Uterus (tissue), 4 donors: Measurements from ENCODE around the gene ASXL3. TPM values are rescaled to one million over a fixed set of nuclear protein-coding genes. Genes with fewer than 3 reads are reported as not detected.

Experiments
- DNase-seq, 2 donors: peaks; one replicate each; pipeline ENCODE4 v3.0.0-alpha.2; 2019 to 2020
- H3K27ac ChIP-seq, 2 donors: fragments of 200-600 bp; sonication (generic); 1 replicate in 1 of 2; 2 replicates in 1 of 2; pipeline ENCODE4 v1.5.1; 2016 to 2018
- H3K27me3 ChIP-seq, 2 donors: fragments of 200-600 bp; sonication (generic); one replicate each; pipeline ENCODE4 v1.5.1; 2018 to 2019; ENCODE audit warnings: control low read depth in 1 of 2
- H3K36me3 ChIP-seq, 2 donors: fragments of 200-600 bp; sonication (generic); one replicate each; pipeline ENCODE4 v1.5.1; 2019; ENCODE audit warnings: control low read depth in 1 of 2
- H3K4me1 ChIP-seq, 2 donors: fragments of 200-600 bp; sonication (generic); one replicate each; pipeline ENCODE4 v1.5.1; 2018 to 2019; ENCODE audit warnings: control low read depth in 1 of 2
- H3K4me3 ChIP-seq, 2 donors: fragments of 200-600 bp; sonication (generic); 1 replicate in 1 of 2; 2 replicates in 1 of 2; pipeline ENCODE4 v1.5.1; 2018 to 2019; ENCODE audit warnings: mild to moderate bottlenecking in 1 of 2
- H3K9me3 ChIP-seq, 2 donors: fragments of 200-600 bp; sonication (generic); one replicate each; pipeline ENCODE4 v1.5.1; 2019; ENCODE audit warnings: control low read depth in 1 of 2
- CTCF ChIP-seq, 4 experiments: fragments of 200-600 bp in 2 of 4; fragments of 450-650 bp in 2 of 4; sonication (generic) in 2 of 4; IDR thresholded peaks; one replicate each; pipeline ENCODE4 v1.5.1; 2016 to 2019; ENCODE audit warnings: antibody characterized with exemption in 4 of 4, mild to moderate bottlenecking in 2 of 4, moderate library complexity in 1 of 4
- POLR2A ChIP-seq, 2 donors: fragments of 450-650 bp; IDR thresholded peaks; one replicate each; pipeline ENCODE4 v1.6.1; 2016; ENCODE audit warnings: antibody characterized with exemption in 2 of 2, mild to moderate bottlenecking in 1 of 2, moderate library complexity in 1 of 2
- intact Hi-C: fragments of 100-400 bp; cut with DNase I; formaldehyde crosslinking; loops from one replicate; pipeline ENCODE4 v1.15.1; 2023; ENCODE audit warnings: low total_unique reads
- total RNA-seq, 4 donors: library from RNA; depleted of rRNA in 3 of 4; stranded (reverse); fragments of >200 nt in 3 of 4; gene quantifications; one replicate each; pipeline versions ENCODE4 v1.1.0 to v1.2.4, GENCODE V29; 2014 to 2023
- donor health status: DM: yes; HTN: yes; CAD: no.

The ASXL3 gene
- total RNA-seq, 4 donors from 2014 or later, result 1.0 to 25.0 (median 8.3) TPM

DNA sequence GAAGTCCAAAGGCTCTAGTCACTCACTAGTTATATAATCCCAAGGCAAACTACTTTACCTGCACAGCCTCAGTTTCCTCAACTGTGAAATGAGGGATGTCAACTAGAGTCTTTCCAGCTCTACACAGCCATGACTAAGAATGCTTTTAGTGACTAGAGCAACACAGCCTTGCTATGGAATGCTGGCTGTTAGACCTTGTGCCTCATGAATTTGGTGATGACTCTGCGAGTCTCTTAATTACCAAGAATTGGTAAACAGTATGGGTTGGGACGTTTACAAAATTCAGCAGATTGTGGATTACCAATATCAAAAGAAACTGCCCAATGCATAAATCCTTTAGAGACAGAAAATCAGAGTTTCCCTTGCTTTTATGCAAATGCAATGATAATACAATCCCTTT lies 163.7 kb downstream of the ASXL3 start:
- H3K27ac ChIP-seq, result no peak overlapping the region
- no peak for DNase-seq
- no peaks in the 10 kb centered on the region for H3K9me3 ChIP-seq
- no peaks in the 10 kb centered on the region for H3K4me1 ChIP-seq
- H3K4me3 ChIP-seq, result no peak overlapping the region
- no peaks in the 10 kb centered on the region for H3K36me3 ChIP-seq
- no peaks in the 10 kb centered on the region for H3K27me3 ChIP-seq
- intact Hi-C loops, result no loop called here
- TF ChIP-seq POLR2A (IDR thresholded peaks at IDR 0.05) (no peak), CTCF (IDR thresholded peaks at IDR 0.05) (no peak)

DNA sequence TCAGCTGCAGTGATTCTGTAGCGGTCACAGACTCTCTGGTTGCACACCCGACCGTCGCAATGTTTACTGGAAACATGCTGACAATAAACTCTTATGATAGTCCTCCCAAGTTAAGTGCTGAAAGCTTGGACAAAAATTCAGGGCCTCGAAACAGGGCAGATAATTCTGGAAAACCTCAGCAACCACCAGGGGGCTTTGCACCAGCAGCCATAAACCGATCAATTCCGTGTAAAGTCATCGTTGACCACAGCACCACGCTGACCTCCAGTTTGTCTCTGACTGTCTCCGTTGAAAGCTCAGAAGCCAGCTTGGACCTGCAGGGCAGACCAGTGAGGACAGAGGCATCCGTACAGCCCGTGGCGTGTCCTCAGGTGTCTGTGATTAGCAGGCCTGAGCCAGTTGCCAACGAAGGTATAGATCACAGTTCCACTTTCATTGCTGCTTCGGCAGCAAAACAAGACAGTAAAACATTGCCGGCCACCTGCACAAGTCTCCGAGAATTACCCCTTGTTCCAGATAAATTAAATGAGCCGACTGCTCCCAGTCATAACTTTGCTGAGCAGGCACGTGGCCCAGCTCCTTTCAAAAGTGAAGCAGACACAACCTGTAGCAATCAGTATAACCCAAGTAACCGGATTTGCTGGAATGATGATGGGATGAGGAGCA lies 166.1 kb downstream of the ASXL3 start:
- intact Hi-C loops, result no loop called here
- Histone ChIP-seq H3K27me3 (no peaks in the 10 kb centered on the region), H3K9me3 (no peaks in the 10 kb centered on the region), H3K4me1 (no peaks in the 10 kb centered on the region), H3K36me3 (no peaks in the 10 kb centered on the region), H3K4me3 (no peak overlapping the region), H3K27ac (no peak overlapping the region)
- TF ChIP-seq POLR2A (IDR thresholded peaks at IDR 0.05), result no peak
- no peak for DNase-seq

GRCh38 chr18:33745151-33745795 lies 167.3 kb downstream of the ASXL3 start:
- intact Hi-C loops, result no loop called here
- H3K4me3 ChIP-seq, result no peak overlapping the region
- DNase-seq, result no peak
- no peaks in the 10 kb centered on the region for H3K27me3 ChIP-seq
- H3K9me3 ChIP-seq, result no peaks in the 10 kb centered on the region
- H3K36me3 ChIP-seq, result no peaks in the 10 kb centered on the region
- H3K4me1 ChIP-seq, result no peaks in the 10 kb centered on the region
- no peak overlapping the region for H3K27ac ChIP-seq
- no peak for TF ChIP-seq POLR2A (IDR thresholded peaks at IDR 0.05)
- TF ChIP-seq CTCF (IDR thresholded peaks at IDR 0.05), result no peak

- TF ChIP-seq CTCF (IDR thresholded peaks at IDR 0.05) (no peak), POLR2A (IDR thresholded peaks at IDR 0.05) (no peak)
- no peak overlapping the region for H3K4me3 ChIP-seq
- intact Hi-C loops, result no loop called here
- H3K27me3 ChIP-seq, result no peaks in the 10 kb centered on the region
- no peak for DNase-seq
- H3K36me3 ChIP-seq, result no peaks in the 10 kb centered on the region
- no peaks in the 10 kb centered on the region for H3K4me1 ChIP-seq
- H3K9me3 ChIP-seq, result no peaks in the 10 kb centered on the region
- no peak overlapping the region for H3K27ac ChIP-seq
These were observed 168.0 kb downstream of the ASXL3 start for GRCh38 chr18:33745871-33746545.

DNA sequence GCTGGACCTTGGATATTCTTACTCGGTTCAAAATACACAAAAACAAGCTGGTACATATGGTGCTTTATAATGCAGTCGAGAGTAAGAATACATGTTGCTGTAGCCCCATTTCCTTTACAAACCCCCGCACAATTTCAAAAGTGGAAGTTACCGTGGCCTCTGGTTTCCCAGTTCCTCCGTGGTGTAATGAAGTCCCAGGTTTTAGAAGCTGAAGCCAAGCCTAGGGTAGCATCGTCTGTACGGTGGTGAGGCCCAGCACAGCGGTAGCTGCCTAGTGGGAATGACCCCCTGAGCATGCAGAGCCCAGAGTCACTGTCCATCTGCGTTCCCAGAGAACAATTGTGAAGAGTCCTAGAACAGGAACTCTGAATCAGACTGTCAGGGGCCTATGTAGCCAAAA lies 171.8 kb downstream of the ASXL3 start:
- Histone ChIP-seq H3K4me3 (no peak overlapping the region), H3K36me3 (no peaks in the 10 kb centered on the region), H3K27ac (no peak overlapping the region), H3K27me3 (no peaks in the 10 kb centered on the region), H3K4me1 (no peaks in the 10 kb centered on the region), H3K9me3 (no peaks in the 10 kb centered on the region)
- TF ChIP-seq POLR2A (IDR thresholded peaks at IDR 0.05), result no peak
- no peak for TF ChIP-seq CTCF (IDR thresholded peaks at IDR 0.05)
- no peak for DNase-seq
- intact Hi-C loops, result no loop called here
